Lower lobe of right lung (tissue), 2 donors: ENCODE data around the gene GRIK5. TPM values are rescaled to one million over a fixed set of nuclear protein-coding genes. Genes with fewer than 3 reads are reported as not detected.

ENCODE experiments used
- ATAC-seq, 2 donors: fragments of 200-7000 bp; cut with Tn5 transposase; one replicate each; pipeline ENCODE4 v1.9.1; 2020 to 2022; ENCODE audit warnings: mild to moderate bottlenecking in 2 of 2, moderate library complexity in 2 of 2
- DNase-seq: peaks from one replicate; pipeline ENCODE4 v3.0.0-alpha.2; 2020
- H3K27ac ChIP-seq: fragments of 200-600 bp; one replicate; pipeline ENCODE4 v1.8.0; 2022
- H3K27me3 ChIP-seq: fragments of 200-600 bp; one replicate; pipeline ENCODE4 v1.8.0; 2022; ENCODE audit warnings: low read depth
- H3K36me3 ChIP-seq: fragments of 200-600 bp; one replicate; pipeline ENCODE4 v1.8.0; 2022; ENCODE audit warnings: mild to moderate bottlenecking
- H3K4me1 ChIP-seq: fragments of 200-600 bp; one replicate; pipeline ENCODE4 v1.8.0; 2022
- H3K4me3 ChIP-seq: fragments of 200-600 bp; one replicate; pipeline ENCODE4 v1.8.0; 2022; ENCODE audit warnings: mild to moderate bottlenecking
- H3K9me3 ChIP-seq: fragments of 200-600 bp; one replicate; pipeline ENCODE4 v1.8.0; 2022
- intact Hi-C: fragments of 100-400 bp; cut with DNase I; formaldehyde crosslinking; loops from one replicate; pipeline ENCODE4 v1.11.0; 2022
- total RNA-seq: library from RNA; stranded (reverse); fragmentation: NEBNext Ultra II Directional; extraction: Animal tissue kit (Norgen Biotek cat#: 25700); gene quantifications from one replicate; pipeline ENCODE4 v1.2.1, GENCODE V29; 2021
- TF ChIP-seq, protein P1 (sequence below): fragments of 200-600 bp; IDR thresholded peaks from one replicate; pipeline ENCODE4 v1.8.0; 2022; ENCODE audit warnings: antibody characterized with exemption, mild to moderate bottlenecking
- donor health status: DM: no; HTN: yes; CAD: no; lungs with severe emphysema.

Gene GRIK5
- total RNA-seq, 1 donor from 2014 or later, result 0.41 TPM

- TF ChIP-seq, protein P1, sequence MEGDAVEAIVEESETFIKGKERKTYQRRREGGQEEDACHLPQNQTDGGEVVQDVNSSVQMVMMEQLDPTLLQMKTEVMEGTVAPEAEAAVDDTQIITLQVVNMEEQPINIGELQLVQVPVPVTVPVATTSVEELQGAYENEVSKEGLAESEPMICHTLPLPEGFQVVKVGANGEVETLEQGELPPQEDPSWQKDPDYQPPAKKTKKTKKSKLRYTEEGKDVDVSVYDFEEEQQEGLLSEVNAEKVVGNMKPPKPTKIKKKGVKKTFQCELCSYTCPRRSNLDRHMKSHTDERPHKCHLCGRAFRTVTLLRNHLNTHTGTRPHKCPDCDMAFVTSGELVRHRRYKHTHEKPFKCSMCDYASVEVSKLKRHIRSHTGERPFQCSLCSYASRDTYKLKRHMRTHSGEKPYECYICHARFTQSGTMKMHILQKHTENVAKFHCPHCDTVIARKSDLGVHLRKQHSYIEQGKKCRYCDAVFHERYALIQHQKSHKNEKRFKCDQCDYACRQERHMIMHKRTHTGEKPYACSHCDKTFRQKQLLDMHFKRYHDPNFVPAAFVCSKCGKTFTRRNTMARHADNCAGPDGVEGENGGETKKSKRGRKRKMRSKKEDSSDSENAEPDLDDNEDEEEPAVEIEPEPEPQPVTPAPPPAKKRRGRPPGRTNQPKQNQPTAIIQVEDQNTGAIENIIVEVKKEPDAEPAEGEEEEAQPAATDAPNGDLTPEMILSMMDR, result peak; percentile 23
- H3K27ac ChIP-seq, result peak within 1 kb of the TSS; percentile 91
- peak; percentile 93 to 95 for ATAC-seq
- peak within 1 kb of the TSS; percentile 78 for H3K4me3 ChIP-seq
- intact Hi-C loops, result no loop called here
- H3K9me3 ChIP-seq, result no peaks in the 10 kb centered on the region
- peaks cover 15% of the 10 kb centered on the region for H3K36me3 ChIP-seq
- H3K27me3 ChIP-seq, result no peaks in the 10 kb centered on the region
- peaks cover 20% of the 10 kb centered on the region for H3K4me1 ChIP-seq
- peak; percentile 92 for DNase-seq
These were observed 110.7 kb downstream of the GRIK5 start, which contains the start of gene RABAC1 for GRCh38 chr19:41959056-41960053. RABAC1 (minus strand) TSS chr19:41959321; CDS start chr19:41959292, 29 bp downstream.

DNA sequence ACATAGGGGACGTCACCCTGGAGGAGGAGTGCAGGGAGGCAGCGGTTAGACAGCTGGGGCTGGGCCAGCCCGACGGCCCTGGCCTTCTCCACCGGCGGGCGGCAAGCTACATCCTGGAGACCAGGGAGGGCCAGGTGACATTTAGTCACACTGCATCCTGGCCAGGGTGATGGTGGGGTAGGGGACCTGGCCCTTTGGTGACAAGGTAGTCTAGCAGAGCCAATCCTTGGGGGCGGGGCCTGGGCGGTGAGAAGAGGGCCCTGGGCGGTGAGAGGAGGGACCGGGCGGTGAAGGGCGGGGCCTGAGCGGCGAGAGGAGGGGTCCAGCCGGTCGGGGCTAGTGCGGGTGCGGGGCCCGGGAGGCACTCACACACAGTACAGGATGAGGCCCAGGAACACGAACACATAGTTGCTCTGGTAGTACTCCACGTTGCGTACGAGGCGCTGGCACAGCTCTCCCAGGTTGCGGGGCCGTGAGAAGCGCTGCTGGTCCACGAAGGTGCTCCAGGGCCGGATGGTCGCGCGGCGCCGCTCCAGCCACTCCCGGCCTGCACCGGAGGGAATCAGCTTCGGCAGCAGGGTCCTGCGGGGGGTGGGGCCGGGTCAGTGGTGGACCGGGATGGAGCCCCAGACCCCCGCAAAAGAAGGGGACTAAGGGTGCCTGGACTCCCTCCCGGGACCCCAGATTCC, 111.5 kb downstream of the GRIK5 start:
- H3K4me3 ChIP-seq, result peak overlapping the region; percentile 78
- H3K4me1 ChIP-seq, result peaks cover 20% of the 10 kb centered on the region
- H3K27ac ChIP-seq, result peak overlapping the region; percentile 91
- DNase-seq, result peak; percentile 92
- TF ChIP-seq, protein P1, result no peak
- intact Hi-C loops, result no loop called here
- H3K27me3 ChIP-seq, result no peaks in the 10 kb centered on the region
- ATAC-seq, result peak; percentile 91 to 93
- no peaks in the 10 kb centered on the region for H3K9me3 ChIP-seq
- peaks cover 15% of the 10 kb centered on the region for H3K36me3 ChIP-seq

GRCh38 chr19:41957838-41958366, 112.1 kb downstream of the GRIK5 start:
- peak overlapping the region; percentile 78 for H3K4me3 ChIP-seq
- ATAC-seq, result peak; percentile 86 to 87
- H3K4me1 ChIP-seq, result peaks cover 20% of the 10 kb centered on the region
- peak; percentile 81 for DNase-seq
- H3K36me3 ChIP-seq, result peaks cover 15% of the 10 kb centered on the region
- TF ChIP-seq, protein P1, result peak; percentile 78
- H3K27ac ChIP-seq, result peak overlapping the region; percentile 91
- H3K9me3 ChIP-seq, result no peaks in the 10 kb centered on the region
- no peaks in the 10 kb centered on the region for H3K27me3 ChIP-seq
- intact Hi-C loops, result no loop called here

DNA sequence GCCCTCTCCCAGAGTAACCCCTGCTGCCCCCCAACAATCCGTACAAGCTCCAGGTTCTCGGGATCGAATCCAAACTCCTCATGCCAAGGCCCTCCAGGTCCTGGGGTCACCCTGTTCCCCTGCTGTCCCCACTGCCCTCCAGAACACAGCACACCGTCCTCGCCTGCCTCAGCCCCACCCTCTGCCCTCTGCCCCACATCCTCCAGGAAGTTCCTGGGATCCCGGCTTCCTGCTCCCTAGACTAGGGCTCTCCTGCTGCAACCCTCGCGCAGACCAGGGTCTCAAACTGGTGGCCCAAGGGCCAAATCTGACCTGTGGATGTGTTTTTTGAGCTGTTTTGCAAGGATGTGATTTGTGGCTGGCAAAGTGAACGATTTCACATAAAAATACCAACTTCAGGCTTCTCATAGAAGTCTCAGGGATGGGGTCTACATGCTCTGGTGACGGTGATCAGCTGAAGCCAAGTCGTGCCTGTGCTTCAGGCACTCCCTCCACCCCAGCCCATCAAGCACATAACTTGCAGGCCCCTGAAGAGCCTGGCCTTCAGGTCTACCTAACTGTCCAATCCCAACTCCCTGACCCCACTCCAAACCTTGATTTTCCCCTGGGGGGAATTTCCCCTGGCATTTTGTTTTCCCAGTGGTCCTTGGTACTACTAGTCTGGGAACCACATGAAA, 112.7 kb downstream of the GRIK5 start:
- TF ChIP-seq, protein P1, result no peak
- Histone ChIP-seq H3K27me3 (no peaks in the 10 kb centered on the region), H3K4me3 (peak overlapping the region; percentile 78), H3K36me3 (peaks cover 15% of the 10 kb centered on the region), H3K4me1 (peaks cover 20% of the 10 kb centered on the region), H3K27ac (peak overlapping the region; percentile 91), H3K9me3 (no peaks in the 10 kb centered on the region)
- intact Hi-C loops, result no loop called here
- ATAC-seq (no peak), DNase-seq (no peak)

DNA sequence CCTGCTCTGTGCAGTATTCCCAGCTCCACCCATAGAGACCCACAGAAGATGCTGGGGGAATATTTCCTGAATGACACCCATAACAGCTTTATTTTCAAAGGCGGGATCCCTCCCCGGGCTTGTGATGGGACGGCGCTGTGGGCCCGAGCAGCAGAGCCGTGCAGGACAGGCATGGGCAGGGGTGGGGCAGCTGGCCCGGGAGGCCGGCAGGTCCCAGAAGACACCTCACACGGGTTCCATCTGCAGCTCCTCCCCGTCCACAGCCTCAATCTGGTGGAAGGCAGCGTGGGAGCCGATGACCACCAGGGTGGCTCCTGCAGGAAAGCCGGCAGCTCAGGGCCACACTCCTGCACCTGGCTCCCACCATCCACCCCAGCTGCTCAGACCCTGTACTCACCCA, 113.4 kb downstream of the GRIK5 start:
- Histone ChIP-seq H3K27me3 (no peaks in the 10 kb centered on the region), H3K4me3 (no peak overlapping the region), H3K9me3 (no peaks in the 10 kb centered on the region), H3K4me1 (peaks cover 20% of the 10 kb centered on the region), H3K36me3 (peaks cover 15% of the 10 kb centered on the region), H3K27ac (peak overlapping the region; percentile 91)
- intact Hi-C loops, result no loop called here
- DNase-seq, result no peak
- no peak for ATAC-seq
- TF ChIP-seq, protein P1, result no peak
